ENCODE data around the gene PARVB.

PARVB gene

GRCh38 chr22:44184006-44184405 lies 159.9 kb downstream of the PARVB start:
- no peaks in the 10 kb centered on the region for H3K9me3 ChIP-seq
- no peak for DNase-seq
- no peak overlapping the region for H3K27ac ChIP-seq
- peaks cover 0 to 32% of the 10 kb centered on the region in 2 donors for H3K27me3 ChIP-seq
- H3K36me3 ChIP-seq = no peaks in the 10 kb centered on the region
- no peaks in the 10 kb centered on the region for H3K4me1 ChIP-seq
- no peak overlapping the region for H3K4me3 ChIP-seq
- intact Hi-C loops (cut with DNase I; ENCODE audit: low total_unique reads) = no loop called here
- no peak for TF ChIP-seq CTCF (IDR thresholded peaks at IDR 0.05)

- peak in 1 of 2 donors; percentile 31 for DNase-seq
- intact Hi-C loops (cut with DNase I; ENCODE audit: low total_unique reads) = no loop called here
These were observed 161.4 kb downstream of the PARVB start for GRCh38 chr22:44185237-44186120.

GRCh38 chr22:44186121-44186510 lies 162.0 kb downstream of the PARVB start:
- no peak overlapping the region for H3K4me3 ChIP-seq
- no peak for TF ChIP-seq CTCF (IDR thresholded peaks at IDR 0.05)
- H3K9me3 ChIP-seq = no peaks in the 10 kb centered on the region
- peaks cover 0 to 29% of the 10 kb centered on the region in 2 donors for H3K27me3 ChIP-seq
- no peaks in the 10 kb centered on the region for H3K36me3 ChIP-seq
- intact Hi-C loops (cut with DNase I; ENCODE audit: low total_unique reads) = no loop called here
- H3K27ac ChIP-seq = no peak overlapping the region
- no peaks in the 10 kb centered on the region for H3K4me1 ChIP-seq
- peak in 1 of 2 donors; percentile 53 for DNase-seq

More at GRCh38 chr22:44185237-44186120, 161.4 kb downstream of the PARVB start:
- Histone ChIP-seq H3K27ac (no peak overlapping the region), H3K4me3 (no peak overlapping the region), H3K9me3 (no peaks in the 10 kb centered on the region), H3K27me3 (peaks cover 0 to 32% of the 10 kb centered on the region in 2 donors), H3K36me3 (no peaks in the 10 kb centered on the region), H3K4me1 (no peaks in the 10 kb centered on the region)
- TF ChIP-seq CTCF (IDR thresholded peaks at IDR 0.05) = no peak

- intact Hi-C loops (cut with DNase I; ENCODE audit: low total_unique reads) = no loop called here
- Histone ChIP-seq H3K27me3 (peaks cover 0 to 23% of the 10 kb centered on the region in 2 donors), H3K4me3 (no peak overlapping the region), H3K9me3 (no peaks in the 10 kb centered on the region), H3K36me3 (no peaks in the 10 kb centered on the region), H3K27ac (no peak overlapping the region), H3K4me1 (no peaks in the 10 kb centered on the region)
- TF ChIP-seq CTCF (IDR thresholded peaks at IDR 0.05) = no peak
- peak in 1 of 2 donors; percentile 25 for DNase-seq
These were observed 162.6 kb downstream of the PARVB start for GRCh38 chr22:44186737-44187136.

- Histone ChIP-seq H3K4me3 (no peak overlapping the region), H3K4me1 (no peaks in the 10 kb centered on the region), H3K9me3 (no peaks in the 10 kb centered on the region), H3K27me3 (peaks cover 0 to 13% of the 10 kb centered on the region in 2 donors), H3K27ac (no peak overlapping the region), H3K36me3 (no peaks in the 10 kb centered on the region)
- intact Hi-C loops (cut with DNase I; ENCODE audit: low total_unique reads) = no loop called here
- TF ChIP-seq CTCF (IDR thresholded peaks at IDR 0.05) = no peak
- peak in 1 of 2 donors; percentile 49 for DNase-seq
These were observed 163.6 kb downstream of the PARVB start for GRCh38 chr22:44187652-44188230.
